Stimulated activated CD4-positive, alpha-beta T cell treated with anti-CD3 and anti-CD28 coated beads, Interleukin-2, amount 100 ng/mL, for 24 hours (primary cell): ENCODE measurements around the gene DGKB.
"Not testable (repeated sequence)": the region's sequence is repeated elsewhere in the genome, so short reads cannot be mapped to it uniquely, and the experiment has no call there.

Source experiments
- DNase-seq, 2 donors: peaks; one replicate each; pipeline ENCODE4 v3.0.0-alpha.2; 2020

Gene DGKB

GRCh38 chr7:14351167-14351566, 551.4 kb downstream of the DGKB start:
- DNase-seq, result no peak

- no peak for DNase-seq
Observed at GRCh38 chr7:14341200-14341775, 561.3 kb downstream of the DGKB start.

- no peak for DNase-seq
Observed at GRCh38 chr7:14340393-14341074, 562.0 kb downstream of the DGKB start.

- no peak for DNase-seq
Observed at GRCh38 chr7:14339861-14340260, 562.7 kb downstream of the DGKB start.

GRCh38 chr7:14336256-14336655, 566.3 kb downstream of the DGKB start:
- no peak for DNase-seq

GRCh38 chr7:14332155-14332554, 570.4 kb downstream of the DGKB start:
- no peak for DNase-seq

GRCh38 chr7:14324767-14325166, 577.8 kb downstream of the DGKB start:
- DNase-seq, result no peak

GRCh38 chr7:14322724-14323123, 579.8 kb downstream of the DGKB start:
- DNase-seq, result no peak

- DNase-seq, result no peak
Observed at GRCh38 chr7:14321947-14322346, 580.6 kb downstream of the DGKB start.

- no peak for DNase-seq
Observed at GRCh38 chr7:14309432-14309831, 593.1 kb downstream of the DGKB start.

- DNase-seq, result no peak
Observed at GRCh38 chr7:14305233-14305866, 597.2 kb downstream of the DGKB start.

- no peak for DNase-seq
Observed at GRCh38 chr7:14303536-14303935, 599.0 kb downstream of the DGKB start.

GRCh38 chr7:14294637-14295036, 607.9 kb downstream of the DGKB start:
- no peak for DNase-seq

- no peak for DNase-seq
Observed at GRCh38 chr7:14293434-14293833, 609.1 kb downstream of the DGKB start.

GRCh38 chr7:14292737-14293136, 609.8 kb downstream of the DGKB start:
- no peak for DNase-seq

- DNase-seq, result no peak
Observed at GRCh38 chr7:14289957-14290356, 612.6 kb downstream of the DGKB start.

- no peak for DNase-seq
Observed at GRCh38 chr7:14288701-14289100, 613.9 kb downstream of the DGKB start.

- no peak for DNase-seq
Observed at GRCh38 chr7:14287398-14287797, 615.2 kb downstream of the DGKB start.

GRCh38 chr7:14286036-14286435, 616.5 kb downstream of the DGKB start:
- no peak for DNase-seq

- DNase-seq, result not testable (repeated sequence)
Observed at GRCh38 chr7:14279065-14279871, 623.3 kb downstream of the DGKB start.

- no peak for DNase-seq
Observed at GRCh38 chr7:14275356-14275755, 627.2 kb downstream of the DGKB start.

- DNase-seq, result no peak
Observed at GRCh38 chr7:14271441-14271840, 631.1 kb downstream of the DGKB start.

GRCh38 chr7:14270099-14270498, 632.5 kb downstream of the DGKB start:
- no peak for DNase-seq

GRCh38 chr7:14260011-14260410, 642.5 kb downstream of the DGKB start:
- no peak for DNase-seq
